Uterus (tissue), 4 donors: Measurements from ENCODE around the gene OCA2. TPM values are rescaled to one million over a fixed set of nuclear protein-coding genes. Genes with fewer than 3 reads are reported as not detected.
"Not testable (repeated sequence)": the region's sequence is repeated elsewhere in the genome, so short reads cannot be mapped to it uniquely, and the experiment has no call there.

Experiments used
- DNase-seq, 2 donors: peaks; one replicate each; pipeline ENCODE4 v3.0.0-alpha.2; 2019 to 2020
- H3K27ac ChIP-seq, 2 donors: fragments of 200-600 bp; sonication (generic); 1 replicate in 1 of 2; 2 replicates in 1 of 2; pipeline ENCODE4 v1.5.1; 2016 to 2018
- H3K27me3 ChIP-seq, 2 donors: fragments of 200-600 bp; sonication (generic); one replicate each; pipeline ENCODE4 v1.5.1; 2018 to 2019; ENCODE audit warnings: control low read depth in 1 of 2
- H3K36me3 ChIP-seq, 2 donors: fragments of 200-600 bp; sonication (generic); one replicate each; pipeline ENCODE4 v1.5.1; 2019; ENCODE audit warnings: control low read depth in 1 of 2
- H3K4me1 ChIP-seq, 2 donors: fragments of 200-600 bp; sonication (generic); one replicate each; pipeline ENCODE4 v1.5.1; 2018 to 2019; ENCODE audit warnings: control low read depth in 1 of 2
- H3K4me3 ChIP-seq, 2 donors: fragments of 200-600 bp; sonication (generic); 1 replicate in 1 of 2; 2 replicates in 1 of 2; pipeline ENCODE4 v1.5.1; 2018 to 2019; ENCODE audit warnings: mild to moderate bottlenecking in 1 of 2
- H3K9me3 ChIP-seq, 2 donors: fragments of 200-600 bp; sonication (generic); one replicate each; pipeline ENCODE4 v1.5.1; 2019; ENCODE audit warnings: control low read depth in 1 of 2
- CTCF ChIP-seq, 4 experiments: fragments of 200-600 bp in 2 of 4; fragments of 450-650 bp in 2 of 4; sonication (generic) in 2 of 4; IDR thresholded peaks; one replicate each; pipeline ENCODE4 v1.5.1; 2016 to 2019; ENCODE audit warnings: antibody characterized with exemption in 4 of 4, mild to moderate bottlenecking in 2 of 4, moderate library complexity in 1 of 4
- POLR2A ChIP-seq, 2 donors: fragments of 450-650 bp; IDR thresholded peaks; one replicate each; pipeline ENCODE4 v1.6.1; 2016; ENCODE audit warnings: antibody characterized with exemption in 2 of 2, mild to moderate bottlenecking in 1 of 2, moderate library complexity in 1 of 2
- intact Hi-C: fragments of 100-400 bp; cut with DNase I; formaldehyde crosslinking; loops from one replicate; pipeline ENCODE4 v1.15.1; 2023; ENCODE audit warnings: low total_unique reads
- total RNA-seq, 4 donors: library from RNA; depleted of rRNA in 3 of 4; stranded (reverse); fragments of >200 nt in 3 of 4; gene quantifications; one replicate each; pipeline versions ENCODE4 v1.1.0 to v1.2.4, GENCODE V29; 2014 to 2023
- donor health status: DM: yes; HTN: yes; CAD: no.

The OCA2 gene
- total RNA-seq, 4 donors from 2014 or later = 0.55 to 4.6 TPM; not detected in 2

- no peaks in the 10 kb centered on the region for H3K4me1 ChIP-seq
- no peak for DNase-seq
- H3K27me3 ChIP-seq = peaks cover 0 to 3% of the 10 kb centered on the region in 2 donors
- no peak overlapping the region for H3K27ac ChIP-seq
- no peak overlapping the region for H3K4me3 ChIP-seq
- TF ChIP-seq CTCF (IDR thresholded peaks at IDR 0.05) (no peak), POLR2A (IDR thresholded peaks at IDR 0.05) (no peak)
- no peaks in the 10 kb centered on the region for H3K36me3 ChIP-seq
- no peaks in the 10 kb centered on the region for H3K9me3 ChIP-seq
- intact Hi-C loops = no loop called here
These were observed 84.4 kb downstream of the OCA2 start for GRCh38 chr15:28014623-28015200.

- TF ChIP-seq CTCF (IDR thresholded peaks at IDR 0.05) = no peak
- TF ChIP-seq POLR2A (IDR thresholded peaks at IDR 0.05) = no peak
- Histone ChIP-seq H3K4me1 (no peaks in the 10 kb centered on the region), H3K27ac (no peak overlapping the region), H3K36me3 (no peaks in the 10 kb centered on the region), H3K27me3 (peaks cover 0 to 3% of the 10 kb centered on the region in 2 donors), H3K9me3 (no peaks in the 10 kb centered on the region), H3K4me3 (no peak overlapping the region)
- intact Hi-C loops = no loop called here
- DNase-seq = no peak
These were observed 85.1 kb downstream of the OCA2 start for GRCh38 chr15:28013976-28014375.

GRCh38 chr15:28013480-28013879 is 85.6 kb downstream of the OCA2 start:
- TF ChIP-seq CTCF (IDR thresholded peaks at IDR 0.05) (no peak), POLR2A (IDR thresholded peaks at IDR 0.05) (no peak)
- Histone ChIP-seq H3K4me3 (no peak overlapping the region), H3K36me3 (no peaks in the 10 kb centered on the region), H3K4me1 (no peaks in the 10 kb centered on the region), H3K27ac (no peak overlapping the region), H3K27me3 (peaks cover 0 to 3% of the 10 kb centered on the region in 2 donors), H3K9me3 (no peaks in the 10 kb centered on the region)
- DNase-seq = no peak
- intact Hi-C loops = no loop called here

- Histone ChIP-seq H3K36me3 (no peaks in the 10 kb centered on the region), H3K27me3 (peaks cover 0 to 3% of the 10 kb centered on the region in 2 donors), H3K9me3 (no peaks in the 10 kb centered on the region), H3K4me3 (no peak overlapping the region), H3K4me1 (no peaks in the 10 kb centered on the region), H3K27ac (no peak overlapping the region)
- intact Hi-C loops = no loop called here
- no peak for DNase-seq
- no peak for TF ChIP-seq CTCF (IDR thresholded peaks at IDR 0.05)
These were observed 86.9 kb downstream of the OCA2 start for GRCh38 chr15:28012231-28012630.

- H3K27ac ChIP-seq, intact Hi-C loops, H3K4me3 ChIP-seq, DNase-seq, H3K27me3 ChIP-seq, H3K9me3 ChIP-seq, H3K4me1 ChIP-seq, H3K36me3 ChIP-seq: not testable (repeated sequence)
These were observed 90.9 kb downstream of the OCA2 start for GRCh38 chr15:28008175-28008574.
